Pancreas (tissue), 10 donors: ENCODE measurements around the gene TUBA4A. TPM values are rescaled to one million over a fixed set of nuclear protein-coding genes. Genes with fewer than 3 reads are reported as not detected.

ENCODE experiments used
- ATAC-seq, 4 donors: fragments of 200-7000 bp; cut with Tn5 transposase; one replicate each; pipeline versions ENCODE4 v1.8.0 to v1.9.1; 2020; ENCODE audit warnings: mild to moderate bottlenecking in 4 of 4, moderate library complexity in 4 of 4
- DNase-seq, 6 donors: peaks; one replicate each; pipeline ENCODE4 v3.0.0-alpha.2; 2020
- FAIRE-seq: peaks from 2 replicates; lab custom pipeline; 2012; peaks lifted over from hg19 to GRCh38; lab: Jason Lieb, UNC
- H3K27ac ChIP-seq, 4 donors: fragments of 200-600 bp; sonication (generic); 1 replicate in 3 of 4; 2 replicates in 1 of 4; pipeline versions ENCODE4 v1.5.0 to v1.8.0; 2020
- H3K27me3 ChIP-seq, 4 donors: fragments of 200-600 bp; one replicate each; pipeline ENCODE4 v1.8.0; 2021
- H3K36me3 ChIP-seq, 3 donors: fragments of 200-600 bp; sonication (generic) in 1 of 3; one replicate each; pipeline versions ENCODE4 v1.5.0 to v1.8.0; 2020 to 2021
- H3K4me1 ChIP-seq, 3 donors: fragments of 200-600 bp; one replicate each; pipeline ENCODE4 v1.8.0; 2021
- H3K4me3 ChIP-seq, 4 donors: fragments of 200-600 bp; sonication (generic) in 2 of 4; one replicate each; pipeline versions ENCODE4 v1.5.0 to v1.8.0; 2020 to 2021
- H3K9me3 ChIP-seq, 4 donors: fragments of 200-600 bp; one replicate each; pipeline ENCODE4 v1.8.0; 2021
- WGBS, 2 donors: extraction: QIAGEN DNeasy Blood & Tissue Kit; methylation state at CpG; one replicate each; pipeline ENCODE4 v1.1.7; 2013; 5-methylcytosine and 5-hydroxymethylcytosine counted together
- intact Hi-C, 3 donors: fragments of 100-400 bp; cut with DNase I; formaldehyde crosslinking; loops; one replicate each; pipeline versions ENCODE4 v1.11.1 to v1.14.2; 2022
- polyA plus RNA-seq, 2 donors: library from polyadenylated mRNA; stranded (reverse); fragments of 200-250 nt; gene quantifications; one replicate each; pipeline ENCODE4 v1.2.3, GENCODE V29; 2013
- total RNA-seq, 6 donors: library from RNA; stranded (reverse); fragmentation: NEBNext Ultra II Directional in 4 of 6; extraction: Animal tissue kit (Norgen Biotek cat#: 25700) in 4 of 6; gene quantifications; one replicate each; pipeline versions ENCODE4 v1.2.1 to v1.2.4, GENCODE V29; 2021 to 2023
- TF ChIP-seq, protein P1 (sequence below), 4 donors: fragments of 200-600 bp; sonication (generic) in 3 of 4; IDR thresholded peaks; one replicate each; pipeline versions ENCODE4 v1.5.0 to v1.8.0; 2021; ENCODE audit warnings: antibody characterized with exemption in 4 of 4
- donor health status: healthy with polysubstance abuse.
- donor health status: DM: no; HTN: no; CAD: no; lungs with moderate emphysema.
- donor health status: DM: no; HTN: no; CAD: no.
- donor health status: control.
- donor health status: control.
- donor health status: Bipolar disorder and iron deficiency.
- donor health status: DM: yes; HTN: yes; CAD: no.
- donor health status: DM: no; HTN: no; CAD: no.
- donor health status: DM: no; HTN: no; CAD: no.
- donor health status: DM: yes; HTN: yes; CAD: no.

Gene TUBA4A
- total and polyA plus RNA-seq, 8 donors, result 12.2 to 51.5 (median 14.7) TPM

DNA sequence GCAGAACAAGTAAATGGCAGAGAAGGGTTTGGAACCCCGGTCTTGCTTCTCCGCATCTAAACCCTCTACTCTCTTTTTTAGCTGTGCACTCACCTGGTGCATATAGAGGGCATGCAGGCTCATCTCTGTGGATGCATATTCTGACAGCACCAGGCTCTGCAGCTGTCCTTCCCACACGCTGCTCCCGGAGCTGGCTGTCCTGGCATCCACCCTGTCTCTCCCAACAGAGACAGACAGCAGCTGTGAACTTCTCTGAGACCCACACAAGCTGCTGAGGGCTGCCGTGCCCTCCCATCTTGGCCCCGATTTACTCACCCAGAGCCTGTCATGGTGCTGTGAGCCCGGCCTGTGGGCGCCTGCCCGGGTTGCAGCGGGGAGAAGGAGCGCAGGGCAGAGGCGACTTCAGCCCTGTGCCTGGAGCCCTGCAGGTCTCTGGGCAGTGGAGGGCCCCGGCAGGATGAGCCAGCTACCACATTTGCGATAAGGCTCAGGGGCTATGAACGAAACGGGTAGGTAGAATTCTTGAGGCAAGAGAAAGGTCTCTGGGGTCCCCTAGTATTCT lies 31.7 kb downstream of the TUBA4A start:
- ATAC-seq, result no peak
- 92 to 94% methylated on average over 16 of the region's 16 CpGs for WGBS, 2 donors
- intact Hi-C loops, result no loop called here

DNA sequence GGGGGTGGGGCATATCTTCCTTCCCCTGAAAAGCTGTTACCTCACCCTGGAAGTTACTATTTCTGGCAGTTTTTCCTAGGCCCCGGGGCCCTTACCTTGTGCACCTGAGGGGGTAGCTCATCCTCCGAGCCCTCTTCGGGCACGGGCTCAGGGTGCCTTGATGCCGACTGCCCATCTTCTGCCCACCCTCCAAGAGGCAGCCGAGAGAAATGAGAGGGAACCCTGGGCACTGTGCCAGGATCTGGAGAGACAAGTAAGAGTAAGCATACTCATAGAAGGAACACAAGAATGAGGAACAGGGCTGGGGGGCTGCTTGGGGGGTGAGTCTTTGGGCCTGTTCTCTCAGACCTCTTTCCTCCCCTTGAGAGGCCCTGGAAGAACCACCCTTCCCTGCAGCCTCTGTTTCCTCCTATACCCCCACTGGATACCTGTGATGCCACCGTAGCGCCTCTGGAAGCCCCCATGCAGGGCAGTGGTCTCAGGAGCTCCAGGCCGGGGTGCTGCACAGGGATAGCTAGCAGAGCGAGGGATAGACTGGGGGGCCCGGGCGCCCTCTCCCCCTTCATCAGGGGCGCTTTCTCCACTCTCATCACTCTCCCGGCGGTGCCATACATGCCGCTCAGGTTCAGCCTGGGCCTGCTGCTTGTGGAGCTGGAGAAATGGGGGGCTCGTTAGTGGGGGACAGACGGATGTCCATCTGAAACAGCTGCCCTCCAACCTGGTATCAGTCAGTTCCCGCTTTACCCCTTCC lies 32.9 kb downstream of the TUBA4A start:
- H3K4me1 ChIP-seq, result peaks cover 7 to 20% (median 17%) of the 10 kb centered on the region in 3 donors
- peaks cover 11 to 58% (median 33%) of the 10 kb centered on the region in 3 donors for H3K36me3 ChIP-seq
- H3K27ac ChIP-seq, result no peak overlapping the region
- 88 to 93% methylated on average over 16 to 19 of the region's 19 CpGs for WGBS, 2 donors
- TF ChIP-seq, protein P1, sequence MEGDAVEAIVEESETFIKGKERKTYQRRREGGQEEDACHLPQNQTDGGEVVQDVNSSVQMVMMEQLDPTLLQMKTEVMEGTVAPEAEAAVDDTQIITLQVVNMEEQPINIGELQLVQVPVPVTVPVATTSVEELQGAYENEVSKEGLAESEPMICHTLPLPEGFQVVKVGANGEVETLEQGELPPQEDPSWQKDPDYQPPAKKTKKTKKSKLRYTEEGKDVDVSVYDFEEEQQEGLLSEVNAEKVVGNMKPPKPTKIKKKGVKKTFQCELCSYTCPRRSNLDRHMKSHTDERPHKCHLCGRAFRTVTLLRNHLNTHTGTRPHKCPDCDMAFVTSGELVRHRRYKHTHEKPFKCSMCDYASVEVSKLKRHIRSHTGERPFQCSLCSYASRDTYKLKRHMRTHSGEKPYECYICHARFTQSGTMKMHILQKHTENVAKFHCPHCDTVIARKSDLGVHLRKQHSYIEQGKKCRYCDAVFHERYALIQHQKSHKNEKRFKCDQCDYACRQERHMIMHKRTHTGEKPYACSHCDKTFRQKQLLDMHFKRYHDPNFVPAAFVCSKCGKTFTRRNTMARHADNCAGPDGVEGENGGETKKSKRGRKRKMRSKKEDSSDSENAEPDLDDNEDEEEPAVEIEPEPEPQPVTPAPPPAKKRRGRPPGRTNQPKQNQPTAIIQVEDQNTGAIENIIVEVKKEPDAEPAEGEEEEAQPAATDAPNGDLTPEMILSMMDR (IDR thresholded peaks at IDR 0.05), result no peak
- intact Hi-C loops, result no loop called here
- ATAC-seq (no peak), FAIRE-seq (no peak), DNase-seq (no peak)
- H3K9me3 ChIP-seq, result no peaks in the 10 kb centered on the region
- no peaks in the 10 kb centered on the region for H3K27me3 ChIP-seq
- H3K4me3 ChIP-seq, result no peak overlapping the region

More for the DNA sequence above, 31.7 kb downstream of the TUBA4A start:
- no peaks in the 10 kb centered on the region for H3K27me3 ChIP-seq
- H3K9me3 ChIP-seq, result no peaks in the 10 kb centered on the region
- peaks cover 11 to 58% (median 33%) of the 10 kb centered on the region in 3 donors for H3K36me3 ChIP-seq
- no peak overlapping the region for H3K4me3 ChIP-seq
- TF ChIP-seq, protein P1 (IDR thresholded peaks at IDR 0.05), result no peak
- DNase-seq (no peak), FAIRE-seq (no peak)
- H3K27ac ChIP-seq, result no peak overlapping the region
- H3K4me1 ChIP-seq, result peaks cover 7 to 20% (median 17%) of the 10 kb centered on the region in 3 donors

DNA sequence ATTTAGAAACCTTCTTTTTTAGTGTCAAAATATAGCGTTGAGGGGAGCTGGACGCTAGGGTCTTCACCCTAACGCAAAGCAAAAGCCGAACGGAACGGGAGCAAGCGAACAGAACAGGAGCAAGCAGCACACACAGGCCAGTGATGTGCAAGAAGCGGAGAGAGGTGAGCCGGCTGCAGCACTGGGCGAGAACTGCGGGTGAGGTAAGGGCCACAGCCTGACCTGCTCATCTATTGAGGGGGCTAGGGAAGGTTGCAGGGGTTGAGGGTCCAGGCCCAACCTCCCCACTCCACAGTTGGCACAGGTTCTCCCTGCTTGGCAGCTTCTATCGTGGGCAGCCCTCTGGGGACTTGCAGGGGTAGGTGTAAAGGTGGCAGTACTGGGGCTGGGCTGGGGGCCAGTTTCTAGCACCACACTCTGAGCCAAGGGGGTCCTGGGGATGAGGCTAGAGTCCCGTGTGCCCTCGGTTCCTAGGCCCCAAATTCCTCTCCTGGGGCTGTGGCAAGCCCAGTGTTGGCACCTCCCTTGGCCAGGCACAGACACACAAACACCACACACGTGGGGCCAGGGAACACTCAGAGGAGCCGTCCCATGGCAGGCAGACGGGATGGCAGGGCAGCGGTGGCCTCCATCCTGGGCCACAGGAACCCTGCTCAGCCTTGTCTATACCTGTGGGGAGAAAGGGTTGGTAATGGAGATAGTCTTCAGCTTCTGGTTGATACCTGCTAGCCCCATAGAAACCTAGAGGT lies 33.8 kb downstream of the TUBA4A start:
- ATAC-seq (no peak), FAIRE-seq (no peak), DNase-seq (peak in 1 of 6 donors; percentile 64)
- WGBS, 2 donors, result 90 to 95% methylated on average over 18 of the region's 18 CpGs
- TF ChIP-seq, protein P1 (IDR thresholded peaks at IDR 0.05), result no peak
- Histone ChIP-seq H3K9me3 (no peaks in the 10 kb centered on the region), H3K4me1 (peaks cover 7 to 20% (median 17%) of the 10 kb centered on the region in 3 donors), H3K36me3 (peaks cover 11 to 49% (median 28%) of the 10 kb centered on the region in 3 donors), H3K27me3 (no peaks in the 10 kb centered on the region), H3K4me3 (no peak overlapping the region), H3K27ac (no peak overlapping the region)
- intact Hi-C loops, result no loop called here

DNA sequence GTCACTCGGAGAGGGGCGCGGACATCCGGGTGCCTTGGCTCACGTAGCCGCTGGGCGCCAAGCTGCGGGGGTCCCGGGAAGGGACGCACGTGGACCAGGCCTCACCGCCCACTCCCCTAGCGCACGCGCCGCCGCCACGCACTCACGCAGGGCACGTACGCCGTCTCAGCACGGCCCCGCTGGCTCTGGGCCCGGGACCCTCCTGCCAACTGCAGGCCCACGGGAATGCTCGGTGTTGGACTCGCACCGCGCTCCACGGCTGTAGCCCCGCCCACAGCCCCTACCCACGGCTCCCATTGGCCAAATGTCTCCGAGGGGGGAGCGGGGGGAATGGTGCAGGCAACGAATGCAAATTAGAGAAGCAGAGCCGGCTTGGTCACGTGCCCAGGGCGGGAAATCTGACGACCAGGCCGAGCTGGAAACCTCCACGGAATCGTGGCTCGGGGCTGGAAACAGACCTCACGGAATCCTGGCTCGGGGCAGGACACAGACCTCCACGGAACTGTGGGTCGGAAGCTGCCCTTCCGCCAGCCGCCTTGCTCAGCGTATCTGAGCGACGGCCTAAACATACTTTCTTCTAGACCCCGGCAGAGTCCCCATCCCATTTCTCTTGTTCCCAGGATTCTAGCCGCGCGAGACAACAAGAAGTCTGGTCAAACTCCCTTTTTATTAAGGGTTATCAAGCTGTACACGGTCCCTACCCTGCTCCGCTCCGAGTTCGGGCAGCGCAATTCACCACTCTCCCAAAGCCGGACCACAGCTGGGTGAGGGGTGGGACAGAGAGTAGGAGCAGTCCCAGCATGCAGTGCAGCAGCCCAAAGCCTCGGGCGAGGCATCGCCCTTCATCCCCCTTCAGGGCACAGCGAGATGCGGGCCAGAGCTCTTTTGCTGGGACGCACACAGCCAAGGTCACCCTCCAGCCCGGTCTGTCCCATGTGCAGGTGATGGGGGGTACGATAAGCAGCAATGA lies 34.7 kb downstream of the TUBA4A start, which contains the start of gene ABCB6:
Gene ABCB6 (minus strand): TSS at position 227 of the 970 bp plus-strand sequence. CDS start 285 bp downstream, outside the sequence.
- WGBS, 2 donors, result 6 to 8% methylated on average over 60 to 71 of the region's 71 CpGs
- no peaks in the 10 kb centered on the region for H3K27me3 ChIP-seq
- peak within 1 kb of the TSS; percentile 74 to 84 (median 80) for H3K27ac ChIP-seq
- FAIRE-seq, result no peak
- H3K4me1 ChIP-seq, result peaks cover 7 to 20% (median 17%) of the 10 kb centered on the region in 3 donors
- H3K9me3 ChIP-seq, result no peaks in the 10 kb centered on the region
- TF ChIP-seq, protein P1 (IDR thresholded peaks at IDR 0.05), result no peak
- intact Hi-C loops, result no loop called here
- peak within 1 kb of the TSS; percentile 24 to 57 (median 42) for H3K4me3 ChIP-seq
- ATAC-seq, result peak; percentile 89 to 94 (median 90)
- peak; percentile 91 to 97 (median 95) for DNase-seq
- peaks cover 11 to 40% (median 19%) of the 10 kb centered on the region in 3 donors for H3K36me3 ChIP-seq
